SK-N-SH (cell line): ENCODE results near the gene BCL11A. TPM values are rescaled to one million over a fixed set of nuclear protein-coding genes. Genes with fewer than 3 reads are reported as not detected.

Source experiments
- CTCF ChIA-PET: fragments of 300-600, 350-600 bp; formaldehyde crosslinking; extraction: SDS; loops from one replicate; lab custom pipeline; 2021; lab: Yijun Ruan, JAX
- POLR2A ChIA-PET: fragments of 350-600 bp; sonication (Branson Sonifier 250); formaldehyde crosslinking; extraction: SDS; loops from one replicate; lab custom pipeline; 2020; ENCODE audit warnings: antibody characterized with exemption, inconsistent platforms; lab: Yijun Ruan, JAX
- DNase-seq: peaks from one replicate; pipeline ENCODE4 v3.0.0; 2012
- H2AFZ ChIP-seq: fragments of 200-600 bp; sonication (generic); 2 replicates; pipeline ENCODE4 v1.8.1; 2016; ENCODE audit warnings: antibody characterized with exemption, mild to moderate bottlenecking, low read depth
- H3F3A ChIP-seq: fragments of 200-600 bp; sonication (generic); replicated peaks from 2 replicates; pipeline ENCODE3; 2016; ENCODE audit warnings: antibody characterized with exemption, mild to moderate bottlenecking; ENCODE audit not compliant: insufficient read depth
- H3K27ac ChIP-seq, 2 experiments: fragments of 200-500 bp in 1 of 2; fragments of 200-600 bp in 1 of 2; sonication (Bioruptor generic) in 1 of 2; sonication (generic), shearing (Covaris generic) in 1 of 2; 2 replicates each; pipeline versions ENCODE4 v1.5.1 to v1.6.1; 2014 to 2016; ENCODE audit warnings: low read depth in 2 of 2, inconsistent platforms in 1 of 2, low read length in 1 of 2, mild to moderate bottlenecking in 1 of 2, mixed read lengths in 1 of 2
- H3K27me3 ChIP-seq: fragments of 200-600 bp; sonication (generic), shearing (Covaris generic); 2 replicates; pipeline ENCODE4 v1.6.1; 2016; ENCODE audit warnings: mixed run types; ENCODE audit not compliant: insufficient read depth
- H3K36me3 ChIP-seq, 2 experiments: fragments of 200-500 bp in 1 of 2; fragments of 200-600 bp in 1 of 2; sonication (Bioruptor generic) in 1 of 2; sonication (generic) in 1 of 2; replicated peaks in 1 of 2; 2 replicates each; pipeline versions ENCODE3 to v1.5.1; 2014 to 2016; ENCODE audit warnings: low read length in 1 of 2, mild to moderate bottlenecking in 1 of 2; ENCODE audit not compliant: insufficient read depth in 2 of 2, control insufficient read depth in 1 of 2
- H3K4me1 ChIP-seq, 2 experiments: fragments of 200-500 bp in 1 of 2; fragments of 200-600 bp in 1 of 2; sonication (Bioruptor generic) in 1 of 2; sonication (generic), shearing (Covaris generic) in 1 of 2; 2 replicates each; pipeline versions ENCODE4 v1.5.1 to v1.6.1; 2014 to 2016; ENCODE audit warnings: low read depth in 1 of 2, low read length in 1 of 2, mixed run types in 1 of 2; ENCODE audit not compliant: insufficient read depth in 2 of 2, control insufficient read depth in 1 of 2
- H3K4me2 ChIP-seq: fragments of 200-600 bp; sonication (generic), shearing (Covaris generic); 2 replicates; pipeline ENCODE4 v1.6.1; 2017; ENCODE audit warnings: mixed run types
- H3K4me3 ChIP-seq, 2 experiments: fragments of 200-500 bp in 1 of 2; fragments of 200-600 bp in 1 of 2; sonication (Bioruptor generic) in 1 of 2; sonication (generic), shearing (Covaris generic) in 1 of 2; 2 replicates each; pipeline versions ENCODE4 v1.5.1 to v1.8.1; 2014 to 2016; ENCODE audit warnings: low read depth in 2 of 2, inconsistent platforms in 1 of 2, low read length in 1 of 2, mild to moderate bottlenecking in 1 of 2, mixed read lengths in 1 of 2, moderate library complexity in 1 of 2
- H3K79me2 ChIP-seq: fragments of 200-600 bp; sonication (generic); 2 replicates; pipeline ENCODE4 v1.8.1; 2017; ENCODE audit warnings: mild to moderate bottlenecking; ENCODE audit not compliant: insufficient read depth
- H3K9ac ChIP-seq: fragments of 200-600 bp; sonication (generic); 2 replicates; pipeline ENCODE4 v1.6.1; 2017; ENCODE audit warnings: mixed run types
- H3K9me2 ChIP-seq: fragments of 200-600 bp; sonication (generic); 2 replicates; pipeline ENCODE4 v1.6.1; 2017; ENCODE audit warnings: mixed run types
- H3K9me3 ChIP-seq: fragments of 200-600 bp; sonication (generic); 2 replicates; pipeline ENCODE4 v1.6.1; 2017; ENCODE audit warnings: mixed run types, mild to moderate bottlenecking, moderate library complexity
- H4K20me1 ChIP-seq: fragments of 200-600 bp; sonication (generic); 2 replicates; pipeline ENCODE4 v1.6.1; 2017; ENCODE audit warnings: mild to moderate bottlenecking, mixed run types; ENCODE audit not compliant: insufficient read depth
- CHD2 ChIP-seq: fragments of 150-350 bp; IDR thresholded peaks from 2 replicates; pipeline ENCODE4 v1.6.1; 2018; ENCODE audit warnings: low read length; ENCODE audit not compliant: partially characterized antibody
- ELF1 ChIP-seq: IDR thresholded peaks from 2 replicates; pipeline ENCODE4 v1.4.0; 2012
- FOXM1 ChIP-seq: IDR thresholded peaks from 2 replicates; pipeline ENCODE4 v1.4.0; 2012; ENCODE audit warnings: low read depth, mild to moderate bottlenecking
- GABPA ChIP-seq: IDR thresholded peaks from 2 replicates; pipeline ENCODE4 v1.4.0; 2012; ENCODE audit warnings: low read depth, mild to moderate bottlenecking
- GATA2 ChIP-seq: sonication (generic); formaldehyde crosslinking; IDR thresholded peaks from 2 replicates; pipeline ENCODE4 v1.5.0; 2020; ENCODE audit warnings: mild to moderate bottlenecking, missing genetic modification reagents
- MEF2A ChIP-seq: IDR thresholded peaks from 2 replicates; pipeline ENCODE4 v1.4.0; 2012; ENCODE audit warnings: low read depth, borderline replicate concordance
- NFIC ChIP-seq: IDR thresholded peaks from 2 replicates; pipeline ENCODE4 v1.4.0; 2012; ENCODE audit warnings: borderline replicate concordance
- PBX3 ChIP-seq: IDR thresholded peaks from 2 replicates; pipeline ENCODE4; 2012
- RAD21 ChIP-seq: IDR thresholded peaks from 2 replicates; pipeline ENCODE4 v1.6.1; 2012; ENCODE audit warnings: mild to moderate bottlenecking, low read length
- RXRA ChIP-seq: IDR thresholded peaks from 2 replicates; pipeline ENCODE4 v1.4.0; 2012; ENCODE audit warnings: low read depth, mild to moderate bottlenecking, borderline replicate concordance
- SIN3A ChIP-seq: IDR thresholded peaks from 2 replicates; pipeline ENCODE4 v1.6.1; 2012; ENCODE audit warnings: low read depth, mild to moderate bottlenecking, low read length, moderate library complexity, borderline replicate concordance
- TAF1 ChIP-seq: IDR thresholded peaks from 2 replicates; pipeline ENCODE4 v1.6.1; 2012; ENCODE audit warnings: low read depth, mild to moderate bottlenecking, low read length, moderate library complexity, borderline replicate concordance
- TEAD4 ChIP-seq: IDR thresholded peaks from 2 replicates; pipeline ENCODE4 v1.4.0; 2012; ENCODE audit warnings: mild to moderate bottlenecking, borderline replicate concordance; ENCODE audit not compliant: insufficient read depth
- WGBS: methylation state at CpG from one replicate; pipeline ENCODE4 v1.1.6; 2017; ENCODE audit warnings: low lambda C conversion rate; 5-methylcytosine and 5-hydroxymethylcytosine counted together
- polyA plus RNA-seq, 3 experiments: library from polyadenylated mRNA; depleted of rRNA; stranded (reverse); fragments of >200 nt; gene quantifications; 2 replicates each; pipeline ENCODE4 v1.2.3, GENCODE V29; 2012
- TF ChIP-seq, protein P1 (sequence below): fragments of 200-600 bp; sonication (generic); IDR thresholded peaks from 2 replicates; pipeline ENCODE4 v1.6.1; 2017; ENCODE audit warnings: antibody characterized with exemption, mild to moderate bottlenecking, moderate library complexity
- TF ChIP-seq, protein P2 (sequence below): IDR thresholded peaks from 2 replicates; pipeline ENCODE4 v1.4.0; 2012; ENCODE audit warnings: low read depth, borderline replicate concordance
- TF ChIP-seq, protein P3 (sequence below): IDR thresholded peaks from 2 replicates; pipeline ENCODE4 v1.4.0; 2012; ENCODE audit warnings: low read depth, borderline replicate concordance
- TF ChIP-seq, protein P4 (sequence below): IDR thresholded peaks from 2 replicates; pipeline ENCODE4 v1.4.0; 2012; ENCODE audit warnings: low read depth

Gene BCL11A
- polyA plus RNA-seq, 1 of the 3 experiments (the other 2 are of a cell fraction), result 1.9 TPM

- CTCF ChIA-PET, result interaction anchor here (0.6 to 1.1 kb wide), 5 partner anchors 9 to 178 kb away, joined by 3 to 4 read pairs (median 3); no protein-coding TSS in a partner anchor
Measured at GRCh38 chr2:60496475-60496874, 57.0 kb downstream of the BCL11A start.

DNA sequence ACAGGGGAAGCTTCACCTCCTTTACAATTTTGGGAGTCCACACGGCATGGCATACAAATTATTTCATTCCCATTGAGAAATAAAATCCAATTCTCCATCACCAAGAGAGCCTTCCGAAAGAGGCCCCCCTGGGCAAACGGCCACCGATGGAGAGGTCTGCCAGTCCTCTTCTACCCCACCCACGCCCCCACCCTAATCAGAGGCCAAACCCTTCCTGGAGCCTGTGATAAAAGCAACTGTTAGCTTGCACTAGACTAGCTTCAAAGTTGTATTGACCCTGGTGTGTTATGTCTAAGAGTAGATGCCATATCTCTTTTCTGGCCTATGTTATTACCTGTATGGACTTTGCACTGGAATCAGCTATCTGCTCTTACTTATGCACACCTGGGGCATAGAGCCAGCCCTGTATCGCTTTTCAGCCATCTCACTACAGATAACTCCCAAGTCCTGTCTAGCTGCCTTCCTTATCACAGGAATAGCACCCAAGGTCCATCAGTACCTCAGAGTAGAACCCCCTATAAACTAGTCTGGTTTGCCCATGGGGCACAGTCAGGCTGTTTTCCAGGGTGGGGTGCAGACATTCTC is 58.3 kb downstream of the BCL11A start:
- Histone ChIP-seq H3K9me3 (no peaks in the 10 kb centered on the region), H3F3A (no peaks in the 10 kb centered on the region), H3K9me2 (no peaks in the 10 kb centered on the region), H3K79me2 (no peaks in the 10 kb centered on the region), H3K4me3 (no peak overlapping the region), H3K9ac (no peak overlapping the region), H3K36me3 (no peaks in the 10 kb centered on the region), H2AFZ (no peak overlapping the region), H3K27me3 (no peaks in the 10 kb centered on the region), H4K20me1 (no peaks in the 10 kb centered on the region), H3K27ac (no peak overlapping the region), H3K4me2 (no peak overlapping the region), H3K4me1 (no peaks in the 10 kb centered on the region)
- DNase-seq, result no peak
- 77% methylated on average over 6 of the region's 6 CpGs for WGBS
- ChIA-PET POLR2A (no interaction called here), CTCF (interaction anchor here (0.5 to 1.8 kb wide), 4 partner anchors 10 to 87 kb away, joined by 3 to 7 read pairs (median 3); no protein-coding TSS in a partner anchor)
- TF ChIP-seq SIN3A, result no peak
- TF ChIP-seq, protein P1, sequence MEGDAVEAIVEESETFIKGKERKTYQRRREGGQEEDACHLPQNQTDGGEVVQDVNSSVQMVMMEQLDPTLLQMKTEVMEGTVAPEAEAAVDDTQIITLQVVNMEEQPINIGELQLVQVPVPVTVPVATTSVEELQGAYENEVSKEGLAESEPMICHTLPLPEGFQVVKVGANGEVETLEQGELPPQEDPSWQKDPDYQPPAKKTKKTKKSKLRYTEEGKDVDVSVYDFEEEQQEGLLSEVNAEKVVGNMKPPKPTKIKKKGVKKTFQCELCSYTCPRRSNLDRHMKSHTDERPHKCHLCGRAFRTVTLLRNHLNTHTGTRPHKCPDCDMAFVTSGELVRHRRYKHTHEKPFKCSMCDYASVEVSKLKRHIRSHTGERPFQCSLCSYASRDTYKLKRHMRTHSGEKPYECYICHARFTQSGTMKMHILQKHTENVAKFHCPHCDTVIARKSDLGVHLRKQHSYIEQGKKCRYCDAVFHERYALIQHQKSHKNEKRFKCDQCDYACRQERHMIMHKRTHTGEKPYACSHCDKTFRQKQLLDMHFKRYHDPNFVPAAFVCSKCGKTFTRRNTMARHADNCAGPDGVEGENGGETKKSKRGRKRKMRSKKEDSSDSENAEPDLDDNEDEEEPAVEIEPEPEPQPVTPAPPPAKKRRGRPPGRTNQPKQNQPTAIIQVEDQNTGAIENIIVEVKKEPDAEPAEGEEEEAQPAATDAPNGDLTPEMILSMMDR, result no peak
- no peak for TF ChIP-seq RAD21
- no peak for TF ChIP-seq TEAD4
- TF ChIP-seq, protein P2, sequence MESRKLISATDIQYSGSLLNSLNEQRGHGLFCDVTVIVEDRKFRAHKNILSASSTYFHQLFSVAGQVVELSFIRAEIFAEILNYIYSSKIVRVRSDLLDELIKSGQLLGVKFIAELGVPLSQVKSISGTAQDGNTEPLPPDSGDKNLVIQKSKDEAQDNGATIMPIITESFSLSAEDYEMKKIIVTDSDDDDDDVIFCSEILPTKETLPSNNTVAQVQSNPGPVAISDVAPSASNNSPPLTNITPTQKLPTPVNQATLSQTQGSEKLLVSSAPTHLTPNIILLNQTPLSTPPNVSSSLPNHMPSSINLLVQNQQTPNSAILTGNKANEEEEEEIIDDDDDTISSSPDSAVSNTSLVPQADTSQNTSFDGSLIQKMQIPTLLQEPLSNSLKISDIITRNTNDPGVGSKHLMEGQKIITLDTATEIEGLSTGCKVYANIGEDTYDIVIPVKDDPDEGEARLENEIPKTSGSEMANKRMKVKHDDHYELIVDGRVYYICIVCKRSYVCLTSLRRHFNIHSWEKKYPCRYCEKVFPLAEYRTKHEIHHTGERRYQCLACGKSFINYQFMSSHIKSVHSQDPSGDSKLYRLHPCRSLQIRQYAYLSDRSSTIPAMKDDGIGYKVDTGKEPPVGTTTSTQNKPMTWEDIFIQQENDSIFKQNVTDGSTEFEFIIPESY, result no peak
- no peak for TF ChIP-seq MEF2A
- TF ChIP-seq RXRA, result no peak
- TF ChIP-seq NFIC, result no peak
- no peak for TF ChIP-seq ELF1
- TF ChIP-seq CHD2, result no peak
- TF ChIP-seq, protein P3, sequence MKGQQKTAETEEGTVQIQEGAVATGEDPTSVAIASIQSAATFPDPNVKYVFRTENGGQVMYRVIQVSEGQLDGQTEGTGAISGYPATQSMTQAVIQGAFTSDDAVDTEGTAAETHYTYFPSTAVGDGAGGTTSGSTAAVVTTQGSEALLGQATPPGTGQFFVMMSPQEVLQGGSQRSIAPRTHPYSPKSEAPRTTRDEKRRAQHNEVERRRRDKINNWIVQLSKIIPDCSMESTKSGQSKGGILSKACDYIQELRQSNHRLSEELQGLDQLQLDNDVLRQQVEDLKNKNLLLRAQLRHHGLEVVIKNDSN, result no peak

More at GRCh38 chr2:60496475-60496874, 57.0 kb downstream of the BCL11A start:
- no peaks in the 10 kb centered on the region for H3F3A ChIP-seq
- no peaks in the 10 kb centered on the region for H3K9me3 ChIP-seq
- no peak overlapping the region for H3K9ac ChIP-seq
- 70% methylated on average over 1 of the region's 1 CpG for WGBS
- no peak overlapping the region for H3K4me3 ChIP-seq
- DNase-seq, result no peak
- POLR2A ChIA-PET, result no interaction called here
- H3K79me2 ChIP-seq, result no peaks in the 10 kb centered on the region; the same call in 1 of the 2 replicates
- no peak for TF ChIP-seq TEAD4
- TF ChIP-seq TAF1, result no peak
- no peak for TF ChIP-seq FOXM1
- TF ChIP-seq, protein P4, sequence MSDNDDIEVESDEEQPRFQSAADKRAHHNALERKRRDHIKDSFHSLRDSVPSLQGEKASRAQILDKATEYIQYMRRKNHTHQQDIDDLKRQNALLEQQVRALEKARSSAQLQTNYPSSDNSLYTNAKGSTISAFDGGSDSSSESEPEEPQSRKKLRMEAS, result no peak
- TF ChIP-seq, protein P2, result no peak
- no peak for TF ChIP-seq PBX3
- TF ChIP-seq GABPA, result no peak
- no peak for TF ChIP-seq GATA2
- TF ChIP-seq, all 33 proteins: peak for 0
- no peak overlapping the region for H3K4me2 ChIP-seq
- no peaks in the 10 kb centered on the region for H3K9me2 ChIP-seq
- H3K27ac ChIP-seq, result no peak overlapping the region
- no peaks in the 10 kb centered on the region for H3K27me3 ChIP-seq
- H4K20me1 ChIP-seq, result no peaks in the 10 kb centered on the region
- no peaks in the 10 kb centered on the region for H3K36me3 ChIP-seq
- H3K4me1 ChIP-seq, result no peaks in the 10 kb centered on the region
- no peak overlapping the region for H2AFZ ChIP-seq
